Activated CD4-positive, alpha-beta T cell treated with anti-CD3 and anti-CD28 coated beads, Interleukin-2, Interleukin-6, amounts not matched to agents 100 ng/mL and 50 ng/mL, durations not matched to agents 16 hours and 8 hours (primary cell): ENCODE results near the gene TRAPPC11.

ENCODE experiments used
- DNase-seq: peaks from one replicate; pipeline ENCODE4 v3.0.0-alpha.2; 2020

The TRAPPC11 gene

GRCh38 chr4:183638436-183638835 lies 20.7 kb upstream of the TRAPPC11 start:
- DNase-seq, result no peak

- DNase-seq, result no peak
Observed at GRCh38 chr4:183639291-183639690, 19.8 kb upstream of the TRAPPC11 start.

GRCh38 chr4:183645326-183645725 lies 13.8 kb upstream of the TRAPPC11 start:
- no peak for DNase-seq

- no peak for DNase-seq
Observed at GRCh38 chr4:183657564-183657963, 1.5 kb upstream of the TRAPPC11 start.

- DNase-seq, result peak; percentile 15
Observed at GRCh38 chr4:183658362-183659028, 598 bp upstream of the TRAPPC11 start.

GRCh38 chr4:183659872-183660242 lies 764 bp downstream of the TRAPPC11 start:
- DNase-seq, result no peak

GRCh38 chr4:183666088-183666487 lies 7.0 kb downstream of the TRAPPC11 start:
- DNase-seq, result no peak

- no peak for DNase-seq
Observed at GRCh38 chr4:183670251-183670650, 11.2 kb downstream of the TRAPPC11 start.

GRCh38 chr4:183670960-183671555 lies 12.0 kb downstream of the TRAPPC11 start:
- no peak for DNase-seq

GRCh38 chr4:183674153-183674552 lies 15.1 kb downstream of the TRAPPC11 start:
- DNase-seq, result no peak

- DNase-seq, result no peak
Observed at GRCh38 chr4:183675625-183676024, 16.5 kb downstream of the TRAPPC11 start.

- DNase-seq, result no peak
Observed at GRCh38 chr4:183681119-183681518, 22.0 kb downstream of the TRAPPC11 start.

- no peak for DNase-seq
Observed at GRCh38 chr4:183686461-183686860, 27.4 kb downstream of the TRAPPC11 start.

GRCh38 chr4:183688216-183688615 lies 29.1 kb downstream of the TRAPPC11 start:
- DNase-seq, result no peak

GRCh38 chr4:183691006-183691405 lies 31.9 kb downstream of the TRAPPC11 start:
- no peak for DNase-seq

GRCh38 chr4:183691897-183692296 lies 32.8 kb downstream of the TRAPPC11 start:
- no peak for DNase-seq

- no peak for DNase-seq
Observed at GRCh38 chr4:183698909-183699308, 39.8 kb downstream of the TRAPPC11 start.

- no peak for DNase-seq
Observed at GRCh38 chr4:183700407-183700806, 41.3 kb downstream of the TRAPPC11 start.

- no peak for DNase-seq
Observed at GRCh38 chr4:183702492-183702891, 43.4 kb downstream of the TRAPPC11 start.

GRCh38 chr4:183714626-183715025 lies 55.5 kb downstream of the TRAPPC11 start:
- DNase-seq, result no peak

- DNase-seq, result no peak
Observed at GRCh38 chr4:183716302-183716701, 57.2 kb downstream of the TRAPPC11 start.

- no peak for DNase-seq
Observed at GRCh38 chr4:183718876-183719275, 59.8 kb downstream of the TRAPPC11 start.

GRCh38 chr4:183721207-183722081 lies 62.4 kb downstream of the TRAPPC11 start:
- DNase-seq, result peak; percentile 52
